Hepatocyte (in vitro differentiated cells): ENCODE measurements around the gene AGFG2.

Experiments used
- EZH2 ChIP-seq: fragments of 200-600 bp; sonication (generic); IDR thresholded peaks from 2 replicates; pipeline ENCODE4 v1.6.1; 2016; ENCODE audit warnings: antibody characterized with exemption, mild to moderate bottlenecking, borderline replicate concordance
- EZH2phosphoT487 ChIP-seq: fragments of 200-600 bp; sonication (generic); IDR thresholded peaks from one replicate; pipeline ENCODE4 v1.6.1; 2018; ENCODE audit warnings: antibody characterized with exemption, mild to moderate bottlenecking, low read depth, moderate library complexity; ENCODE audit not compliant: unreplicated experiment, severe bottlenecking
- TF ChIP-seq, protein P1 (sequence below): fragments of 200-600 bp; sonication (generic); IDR thresholded peaks from 2 replicates; pipeline ENCODE4 v1.5.1; 2016; ENCODE audit warnings: antibody characterized with exemption, mild to moderate bottlenecking; ENCODE audit not compliant: poor library complexity

DNA sequence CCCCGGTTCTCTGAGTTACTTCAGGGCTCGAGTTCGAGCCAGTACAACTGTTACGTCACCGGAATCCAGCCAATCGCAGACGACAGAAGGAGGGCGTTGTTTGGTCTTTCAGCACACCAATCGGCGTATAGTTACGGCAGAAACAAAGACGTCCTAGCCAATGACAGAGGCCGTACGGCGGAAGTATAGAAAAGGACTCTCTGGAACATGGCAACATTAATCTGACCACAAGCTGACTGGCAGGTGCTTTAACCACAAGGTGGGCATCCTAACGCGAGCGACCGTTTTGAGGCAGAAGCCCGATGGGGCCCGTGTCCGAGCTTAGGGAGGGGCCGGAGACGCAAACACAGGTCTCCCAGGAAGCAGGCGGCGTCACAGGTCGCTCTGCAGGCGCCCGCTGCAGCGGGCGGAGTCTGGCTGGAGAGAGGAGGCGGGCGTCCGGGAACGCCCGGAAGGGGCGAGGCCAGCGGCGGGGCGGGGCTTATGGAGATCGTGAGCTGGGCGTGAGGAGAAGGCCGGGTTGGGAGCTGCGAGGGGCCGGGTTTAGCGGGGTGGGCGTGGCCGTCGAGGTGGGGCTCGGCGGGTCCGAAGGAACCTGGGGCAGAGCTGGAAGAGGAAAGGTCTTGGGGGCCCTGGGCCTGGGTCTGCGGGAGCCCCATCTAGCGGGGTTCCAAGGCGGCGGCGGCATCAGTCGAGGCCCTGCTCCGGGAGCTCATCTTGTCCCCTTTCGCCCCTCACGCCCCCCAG lies 73.2 kb downstream of the AGFG2 start, which contains the start of gene MOSPD3:
- TF ChIP-seq, protein P1, sequence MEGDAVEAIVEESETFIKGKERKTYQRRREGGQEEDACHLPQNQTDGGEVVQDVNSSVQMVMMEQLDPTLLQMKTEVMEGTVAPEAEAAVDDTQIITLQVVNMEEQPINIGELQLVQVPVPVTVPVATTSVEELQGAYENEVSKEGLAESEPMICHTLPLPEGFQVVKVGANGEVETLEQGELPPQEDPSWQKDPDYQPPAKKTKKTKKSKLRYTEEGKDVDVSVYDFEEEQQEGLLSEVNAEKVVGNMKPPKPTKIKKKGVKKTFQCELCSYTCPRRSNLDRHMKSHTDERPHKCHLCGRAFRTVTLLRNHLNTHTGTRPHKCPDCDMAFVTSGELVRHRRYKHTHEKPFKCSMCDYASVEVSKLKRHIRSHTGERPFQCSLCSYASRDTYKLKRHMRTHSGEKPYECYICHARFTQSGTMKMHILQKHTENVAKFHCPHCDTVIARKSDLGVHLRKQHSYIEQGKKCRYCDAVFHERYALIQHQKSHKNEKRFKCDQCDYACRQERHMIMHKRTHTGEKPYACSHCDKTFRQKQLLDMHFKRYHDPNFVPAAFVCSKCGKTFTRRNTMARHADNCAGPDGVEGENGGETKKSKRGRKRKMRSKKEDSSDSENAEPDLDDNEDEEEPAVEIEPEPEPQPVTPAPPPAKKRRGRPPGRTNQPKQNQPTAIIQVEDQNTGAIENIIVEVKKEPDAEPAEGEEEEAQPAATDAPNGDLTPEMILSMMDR, result no peak
- TF ChIP-seq EZH2 (no peak), EZH2phosphoT487 (no peak)
